Brain pericyte (primary cell): Measurements from ENCODE around the gene FAP.
A peak's percentile ranks its signal among the peaks of the same experiment; 100 is the strongest.

Source experiments
- DNase-seq: peaks from one replicate; pipeline ENCODE4 v3.0.0-alpha.2; 2012; ENCODE audit warnings: low read depth, low spot score

The FAP gene

GRCh38 chr2:162243294-162243693, at the start of gene FAP:
Gene FAP (minus strand): TSS chr2:162243445. CDS start chr2:162243327, 118 bp downstream.
- peak; percentile 40 for DNase-seq

GRCh38 chr2:162291748-162292147, 48.5 kb upstream of the FAP start:
- DNase-seq, result no peak

- DNase-seq, result no peak
These were observed 39.6 kb upstream of the FAP start for GRCh38 chr2:162282765-162283425.

GRCh38 chr2:162280654-162281053, 37.4 kb upstream of the FAP start:
- no peak for DNase-seq

- DNase-seq, result no peak
These were observed 34.1 kb upstream of the FAP start for GRCh38 chr2:162277381-162277780.

- no peak for DNase-seq
These were observed 24.8 kb upstream of the FAP start for GRCh38 chr2:162267996-162268395.

- no peak for DNase-seq
These were observed 24.3 kb upstream of the FAP start for GRCh38 chr2:162267496-162267895.

- DNase-seq, result no peak
These were observed 23.2 kb upstream of the FAP start for GRCh38 chr2:162266460-162266760.

GRCh38 chr2:162265666-162266459, 22.6 kb upstream of the FAP start:
- DNase-seq, result no peak

- no peak for DNase-seq
These were observed 18.0 kb upstream of the FAP start for GRCh38 chr2:162261032-162261945.

GRCh38 chr2:162258686-162259085, 15.4 kb upstream of the FAP start:
- DNase-seq, result no peak

GRCh38 chr2:162258169-162258568, 14.9 kb upstream of the FAP start:
- DNase-seq, result no peak

- no peak for DNase-seq
These were observed 14.2 kb upstream of the FAP start for GRCh38 chr2:162257425-162257824.

- DNase-seq, result no peak
These were observed 13.3 kb upstream of the FAP start for GRCh38 chr2:162256591-162256991.

GRCh38 chr2:162254236-162254871, 11.1 kb upstream of the FAP start:
- DNase-seq, result no peak

GRCh38 chr2:162253435-162253834, 10.2 kb upstream of the FAP start:
- DNase-seq, result no peak

- DNase-seq, result no peak
These were observed 8.9 kb upstream of the FAP start for GRCh38 chr2:162252153-162252552.

- no peak for DNase-seq
These were observed 2.5 kb upstream of the FAP start for GRCh38 chr2:162245781-162246180.

- no peak for DNase-seq
These were observed 1.8 kb upstream of the FAP start for GRCh38 chr2:162245061-162245460.

- no peak for DNase-seq
These were observed 1.3 kb upstream of the FAP start for GRCh38 chr2:162244541-162245031.

- DNase-seq, result no peak
These were observed 470 bp upstream of the FAP start for GRCh38 chr2:162243715-162244114.
